HG03103 (cell line): ENCODE measurements around the gene THAP9.

Source experiments
- ATAC-seq: cut with Tn5 transposase; IDR thresholded peaks from one replicate; pipeline ENCODE4 v1.9.1; 2021; ENCODE audit warnings: low read depth; ENCODE audit not compliant: unreplicated experiment

Gene THAP9

DNA sequence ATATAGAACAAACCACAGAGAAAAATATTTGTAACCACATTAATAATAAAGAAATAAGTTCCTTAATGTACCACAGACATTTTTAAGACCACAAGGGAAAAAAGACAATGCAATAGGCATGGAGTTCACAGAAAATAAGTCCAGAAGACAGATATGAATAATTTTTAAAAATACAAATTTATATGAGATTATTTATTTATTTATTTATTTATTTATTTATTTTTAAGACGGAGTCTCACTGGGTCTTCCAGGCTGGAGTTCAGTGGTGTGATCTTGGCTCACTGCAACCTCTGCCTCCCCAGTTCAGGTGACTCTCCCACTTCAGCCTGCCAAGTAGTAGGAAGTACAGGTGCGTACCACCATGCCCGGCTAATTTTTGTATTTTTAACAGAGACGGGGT is 53.7 kb downstream of the THAP9 start:
- no peak for ATAC-seq

DNA sequence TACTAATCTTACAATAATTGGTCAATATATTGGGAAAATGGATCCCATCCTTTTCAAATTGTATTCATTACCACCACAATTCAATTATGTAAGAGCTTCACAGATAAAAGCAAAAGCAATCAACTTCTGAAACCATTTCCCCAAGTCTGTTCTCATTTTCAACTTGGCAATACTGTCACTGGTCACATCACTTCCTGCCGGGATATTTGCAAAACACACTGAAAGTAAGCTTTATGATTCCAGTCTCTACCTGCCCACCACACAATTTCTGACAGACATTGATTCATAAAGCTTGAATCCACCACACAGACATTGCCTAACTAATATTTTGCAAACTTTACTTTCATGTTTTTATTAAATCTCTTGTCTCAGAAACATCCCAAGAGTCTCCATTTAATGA is 56.5 kb downstream of the THAP9 start:
- no peak for ATAC-seq

DNA sequence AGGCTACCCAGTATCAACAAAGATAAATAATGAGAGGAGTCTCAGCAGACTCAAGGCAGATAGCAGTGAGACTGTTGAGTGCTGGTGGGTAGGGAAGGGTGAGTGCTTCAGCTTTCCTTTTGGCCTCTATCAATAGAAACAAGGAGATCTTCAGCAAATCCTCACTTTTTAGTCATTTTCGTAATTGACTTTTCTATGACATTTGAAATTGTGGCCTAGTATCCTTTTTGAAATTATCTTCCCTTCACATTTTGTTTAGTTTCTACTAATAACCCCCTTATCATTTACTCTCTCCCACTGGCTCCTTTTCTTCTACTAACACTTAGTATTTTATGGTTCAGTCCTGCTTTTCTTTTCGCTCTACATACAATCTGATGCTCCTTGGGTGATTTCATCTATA is 65.2 kb downstream of the THAP9 start:
- ATAC-seq = no peak

DNA sequence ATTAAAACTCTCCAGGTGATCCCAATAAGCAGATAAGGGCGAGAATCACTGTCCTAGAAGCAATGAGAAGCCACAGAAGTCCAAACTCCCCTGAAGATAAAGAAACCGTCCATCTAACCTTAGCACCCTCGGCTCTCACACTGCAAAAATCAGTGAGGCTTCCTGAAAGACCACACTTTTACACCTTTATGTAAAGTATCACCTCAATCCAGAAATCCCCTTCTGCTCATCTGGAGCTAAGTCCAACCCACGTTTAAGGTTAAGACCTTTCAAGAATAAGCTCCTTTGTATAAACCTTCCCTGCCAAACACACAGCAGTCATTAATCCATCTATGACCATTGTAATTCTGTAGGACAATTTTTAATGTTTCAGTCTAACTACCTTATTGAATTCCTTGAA is 68.4 kb downstream of the THAP9 start:
- no peak for ATAC-seq

DNA sequence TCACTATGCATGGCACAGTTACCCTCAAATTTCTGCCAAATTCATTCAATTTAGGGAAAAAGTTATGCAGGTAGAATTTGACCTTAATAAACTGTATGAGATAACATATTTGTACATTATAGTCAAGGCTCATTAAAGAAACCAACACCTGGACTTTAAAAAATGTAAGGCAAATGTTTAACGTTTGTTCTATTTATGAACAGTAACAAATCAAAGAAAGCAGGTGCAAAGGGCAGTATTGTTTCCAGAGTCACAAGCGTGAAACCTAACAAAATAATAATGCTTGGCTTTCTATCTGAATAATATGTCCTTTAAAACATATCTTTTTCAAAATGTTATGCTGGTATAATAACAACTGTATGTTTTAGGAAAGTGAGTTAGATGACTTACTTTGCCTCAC is 68.9 kb downstream of the THAP9 start:
- no peak for ATAC-seq
